Vagina (tissue), 2 donors: ENCODE measurements around the gene IMMT.

ENCODE experiments used
- CTCF ChIP-seq, 3 experiments: fragments of 450-650 bp in 2 of 3; fragments of 200-600 bp in 1 of 3; sonication (generic) in 1 of 3; IDR thresholded peaks; one replicate each; pipeline ENCODE4 v1.5.1; 2017 to 2019; ENCODE audit warnings: antibody characterized with exemption in 3 of 3, mild to moderate bottlenecking in 2 of 3, moderate library complexity in 2 of 3
- POLR2A ChIP-seq, 2 donors: fragments of 450-650 bp; IDR thresholded peaks; one replicate each; pipeline ENCODE4 v1.6.1; 2017; ENCODE audit warnings: antibody characterized with exemption in 2 of 2, mild to moderate bottlenecking in 2 of 2, moderate library complexity in 2 of 2

- no peak for TF ChIP-seq CTCF (IDR thresholded peaks at IDR 0.05)
- no peak for TF ChIP-seq POLR2A (IDR thresholded peaks at IDR 0.05)
These were observed 45.0 kb upstream of the IMMT start for GRCh38 chr2:86240251-86240650.
